ENCODE measurements around the gene USP48. TPM values are rescaled to one million over a fixed set of nuclear protein-coding genes. Genes with fewer than 3 reads are reported as not detected.

Gene USP48
- total and polyA plus RNA-seq, 10 of the 15 experiments (the other 5 are each of a cell fraction or from before 2014, with no cell fraction given), result 21.2 to 115 (median 75.5) TPM

GRCh38 chr1:21758614-21759013 lies 24.3 kb downstream of the USP48 start:
- 91% methylated on average over 8 of the region's 8 CpGs for WGBS (ENCODE audit: insufficient coverage, insufficient replicate concordance, low lambda C conversion rate, missing lambda C conversion rate)
- Histone ChIP-seq H3K4me3 (no peak overlapping the region), H2AFZ (ENCODE audit: control insufficient read depth, low read depth, low read length) (no peak overlapping the region), H3K4me2 (ENCODE audit: control insufficient read depth, insufficient read depth) (peak overlapping the region; percentile 1; the same call in 1 of the 2 replicates), H3K9ac (ENCODE audit: control insufficient read depth, insufficient read depth, low read length) (no peak overlapping the region), H3K79me2 (ENCODE audit: control insufficient read depth, insufficient read depth, low read length) (peaks cover 73% of the 10 kb centered on the region), H3K27ac (ENCODE audit: control insufficient read depth, insufficient read depth) (peak overlapping the region; percentile 60; the same call in 1 of the 2 replicates), H3K27me3 (replicated peaks in 1 of 2; ENCODE audit: control insufficient read depth in 2 of 2, insufficient read depth in 2 of 2, low read length in 1 of 2) (no peaks in the 10 kb centered on the region), H3K36me3 (ENCODE audit: control insufficient read depth in 2 of 2, insufficient read depth in 2 of 2, low read length in 1 of 2) (peaks cover 8 to 20% of the 10 kb centered on the region in 2 experiments), H4K20me1 (ENCODE audit: control insufficient read depth, insufficient read depth) (no peaks in the 10 kb centered on the region), H3K4me1 (ENCODE audit: control insufficient read depth, insufficient read depth, low read length) (peaks cover 40% of the 10 kb centered on the region), H3K9me3 (replicated peaks; ENCODE audit: control insufficient read depth, insufficient read depth, low read length) (no peaks in the 10 kb centered on the region; the same call in 1 of the 3 replicates)
- ChIA-PET RAD21 (ENCODE audit: unreplicated experiment) (no interaction called here), SMC1A (ENCODE audit: uncharacterized antibody, unreplicated experiment) (interaction anchor here (8.2 to 9.1 kb wide), 2 partner anchors 17 to 24 kb away, joined by 100 to 121 read pairs; partner anchors contain the start of gene USP48), CTCF (interaction anchor here (0.6 to 0.7 kb wide), 2 partner anchors 129 to 883 kb away, joined by 3 read pairs; no protein-coding TSS in a partner anchor), POLR2A (no interaction called here)
- ATAC-seq (no peak), FAIRE-seq (no peak), DNase-seq (ENCODE audit: low read depth, low spot score) (no peak)
- BruUV-seq (replicated peaks), result no TSS peak
- intact Hi-C loops (cut with micrococcal nuclease; ENCODE audit: unreplicated experiment) (no loop called here), in situ Hi-C loops (cut with MboI) (no loop called here)
- TF ChIP-seq TBL1XR1 (IDR thresholded peaks at IDR 0.05; ENCODE audit: low read depth, low read length) (no peak), RELA (IDR thresholded peaks at IDR 0.05; ENCODE audit: borderline replicate concordance, partially characterized antibody) (no peak), ZNF217 (IDR thresholded peaks at IDR 0.05) (no peak), ZSCAN29 (IDR thresholded peaks at IDR 0.05) (no peak), SREBF1 (IDR thresholded peaks at IDR 0.05; ENCODE audit: low read length) (no peak), FOXK2 (IDR thresholded peaks at IDR 0.05) (no peak), SMAD1 (IDR thresholded peaks at IDR 0.05; ENCODE audit: low read depth, partially characterized antibody) (no peak), ZNF24 (IDR thresholded peaks at IDR 0.05) (peak; percentile 93)
- TF ChIP-seq, protein P1, sequence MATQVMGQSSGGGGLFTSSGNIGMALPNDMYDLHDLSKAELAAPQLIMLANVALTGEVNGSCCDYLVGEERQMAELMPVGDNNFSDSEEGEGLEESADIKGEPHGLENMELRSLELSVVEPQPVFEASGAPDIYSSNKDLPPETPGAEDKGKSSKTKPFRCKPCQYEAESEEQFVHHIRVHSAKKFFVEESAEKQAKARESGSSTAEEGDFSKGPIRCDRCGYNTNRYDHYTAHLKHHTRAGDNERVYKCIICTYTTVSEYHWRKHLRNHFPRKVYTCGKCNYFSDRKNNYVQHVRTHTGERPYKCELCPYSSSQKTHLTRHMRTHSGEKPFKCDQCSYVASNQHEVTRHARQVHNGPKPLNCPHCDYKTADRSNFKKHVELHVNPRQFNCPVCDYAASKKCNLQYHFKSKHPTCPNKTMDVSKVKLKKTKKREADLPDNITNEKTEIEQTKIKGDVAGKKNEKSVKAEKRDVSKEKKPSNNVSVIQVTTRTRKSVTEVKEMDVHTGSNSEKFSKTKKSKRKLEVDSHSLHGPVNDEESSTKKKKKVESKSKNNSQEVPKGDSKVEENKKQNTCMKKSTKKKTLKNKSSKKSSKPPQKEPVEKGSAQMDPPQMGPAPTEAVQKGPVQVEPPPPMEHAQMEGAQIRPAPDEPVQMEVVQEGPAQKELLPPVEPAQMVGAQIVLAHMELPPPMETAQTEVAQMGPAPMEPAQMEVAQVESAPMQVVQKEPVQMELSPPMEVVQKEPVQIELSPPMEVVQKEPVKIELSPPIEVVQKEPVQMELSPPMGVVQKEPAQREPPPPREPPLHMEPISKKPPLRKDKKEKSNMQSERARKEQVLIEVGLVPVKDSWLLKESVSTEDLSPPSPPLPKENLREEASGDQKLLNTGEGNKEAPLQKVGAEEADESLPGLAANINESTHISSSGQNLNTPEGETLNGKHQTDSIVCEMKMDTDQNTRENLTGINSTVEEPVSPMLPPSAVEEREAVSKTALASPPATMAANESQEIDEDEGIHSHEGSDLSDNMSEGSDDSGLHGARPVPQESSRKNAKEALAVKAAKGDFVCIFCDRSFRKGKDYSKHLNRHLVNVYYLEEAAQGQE (IDR thresholded peaks at IDR 0.05; ENCODE audit: low read depth, low read length), result no peak

Data from GM12878 (cell line).